B cell (primary cell): ENCODE data around the gene PAAF1.

ENCODE experiments used
- EZH2 ChIP-seq: IDR thresholded peaks from 2 replicates; pipeline ENCODE4 v1.6.1; 2012; ENCODE audit warnings: borderline replicate concordance, low read depth, mild to moderate bottlenecking, moderate library complexity, low read length; ENCODE audit not compliant: insufficient read depth, poor library complexity, severe bottlenecking
- TF ChIP-seq, protein P1 (sequence below): fragments of 200-600 bp; IDR thresholded peaks from one replicate; pipeline ENCODE4 v1.8.0; 2022; ENCODE audit warnings: antibody characterized with exemption, mild to moderate bottlenecking

DNA sequence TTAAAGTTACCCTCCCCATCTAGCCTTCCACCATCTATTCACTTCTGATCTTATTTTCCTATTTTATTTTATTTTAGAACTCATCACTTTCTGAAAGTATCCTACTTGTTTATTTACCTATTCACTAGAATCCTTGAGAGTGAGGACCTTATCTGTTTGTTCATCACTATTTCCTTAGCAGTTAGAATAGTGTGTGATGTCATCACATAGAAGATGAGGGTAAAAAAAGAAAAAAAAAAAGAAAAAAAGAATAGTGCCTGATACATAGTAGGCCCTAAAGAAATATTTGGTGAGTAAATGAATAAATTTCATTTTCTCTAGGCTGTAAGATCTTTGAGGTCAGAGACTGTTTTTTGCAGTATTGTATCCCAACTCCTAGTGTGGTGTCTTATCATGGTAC lies 36.7 kb downstream of the PAAF1 start:
- TF ChIP-seq, protein P1, sequence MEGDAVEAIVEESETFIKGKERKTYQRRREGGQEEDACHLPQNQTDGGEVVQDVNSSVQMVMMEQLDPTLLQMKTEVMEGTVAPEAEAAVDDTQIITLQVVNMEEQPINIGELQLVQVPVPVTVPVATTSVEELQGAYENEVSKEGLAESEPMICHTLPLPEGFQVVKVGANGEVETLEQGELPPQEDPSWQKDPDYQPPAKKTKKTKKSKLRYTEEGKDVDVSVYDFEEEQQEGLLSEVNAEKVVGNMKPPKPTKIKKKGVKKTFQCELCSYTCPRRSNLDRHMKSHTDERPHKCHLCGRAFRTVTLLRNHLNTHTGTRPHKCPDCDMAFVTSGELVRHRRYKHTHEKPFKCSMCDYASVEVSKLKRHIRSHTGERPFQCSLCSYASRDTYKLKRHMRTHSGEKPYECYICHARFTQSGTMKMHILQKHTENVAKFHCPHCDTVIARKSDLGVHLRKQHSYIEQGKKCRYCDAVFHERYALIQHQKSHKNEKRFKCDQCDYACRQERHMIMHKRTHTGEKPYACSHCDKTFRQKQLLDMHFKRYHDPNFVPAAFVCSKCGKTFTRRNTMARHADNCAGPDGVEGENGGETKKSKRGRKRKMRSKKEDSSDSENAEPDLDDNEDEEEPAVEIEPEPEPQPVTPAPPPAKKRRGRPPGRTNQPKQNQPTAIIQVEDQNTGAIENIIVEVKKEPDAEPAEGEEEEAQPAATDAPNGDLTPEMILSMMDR = no peak
- TF ChIP-seq EZH2 = no peak
